GM18526 (cell line): Measurements from ENCODE around the gene NAALADL2.

Experiments
- POLR2A ChIP-seq: IDR thresholded peaks from 3 replicates; pipeline ENCODE4 v1.6.1; 2011; ENCODE audit not compliant: insufficient read length; ENCODE audit errors: extremely low read depth

The NAALADL2 gene

DNA sequence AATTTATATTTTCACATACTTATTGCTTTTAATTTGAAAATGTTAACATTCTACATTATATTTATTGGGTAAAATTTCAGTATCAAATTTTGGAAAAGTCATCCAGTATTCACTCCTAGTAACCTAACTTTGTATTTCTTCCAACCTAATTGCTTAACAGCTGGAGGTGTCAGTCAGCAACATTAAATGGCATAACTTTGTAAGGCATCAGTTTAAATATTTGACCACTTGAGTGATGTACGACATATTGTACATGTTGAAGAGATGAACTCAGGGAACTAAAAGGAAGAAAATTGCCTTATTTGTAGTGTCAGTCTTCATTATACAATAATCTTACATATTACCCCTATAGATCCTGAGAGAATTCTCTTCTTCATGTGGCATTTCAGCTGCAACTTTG is 326.8 kb downstream of the NAALADL2 start:
- no peak for TF ChIP-seq POLR2A

DNA sequence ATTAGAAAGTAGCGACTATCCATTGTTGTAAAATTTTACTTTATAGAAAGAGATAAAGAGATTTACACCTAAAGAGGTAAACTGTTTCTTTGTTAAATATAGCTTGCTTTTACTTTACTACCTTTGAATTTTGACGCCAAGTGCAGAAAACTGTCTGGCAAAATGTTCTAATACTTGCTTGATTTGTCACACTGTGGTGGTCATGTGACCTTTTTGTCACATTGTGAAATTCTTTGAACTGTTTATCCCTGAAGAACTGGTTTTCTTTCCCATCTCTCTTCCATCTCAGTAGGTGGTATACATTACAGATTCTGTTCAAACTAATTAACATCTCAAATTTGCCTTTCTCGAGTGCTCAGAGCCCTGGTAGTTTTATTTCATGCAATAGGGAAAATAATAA is 327.4 kb downstream of the NAALADL2 start:
- no peak for TF ChIP-seq POLR2A

DNA sequence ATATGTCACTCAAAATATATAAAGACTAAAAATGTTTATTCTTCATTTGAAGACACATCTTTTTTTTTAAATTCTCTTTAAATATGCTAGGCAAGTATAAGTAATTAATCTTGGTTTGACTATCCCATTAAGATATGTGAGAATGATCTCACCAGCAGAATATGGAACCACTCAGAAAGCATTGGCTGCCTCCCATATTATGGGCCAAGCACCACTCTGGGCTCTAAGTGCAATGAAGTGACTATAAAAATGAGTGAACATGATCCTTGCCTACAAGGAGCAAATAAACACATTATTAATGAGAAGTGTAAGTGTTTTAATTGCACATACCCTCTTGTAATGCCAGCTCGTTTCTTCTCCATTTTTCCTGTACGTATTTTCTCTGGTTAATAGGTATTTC is 328.5 kb downstream of the NAALADL2 start:
- no peak for TF ChIP-seq POLR2A

DNA sequence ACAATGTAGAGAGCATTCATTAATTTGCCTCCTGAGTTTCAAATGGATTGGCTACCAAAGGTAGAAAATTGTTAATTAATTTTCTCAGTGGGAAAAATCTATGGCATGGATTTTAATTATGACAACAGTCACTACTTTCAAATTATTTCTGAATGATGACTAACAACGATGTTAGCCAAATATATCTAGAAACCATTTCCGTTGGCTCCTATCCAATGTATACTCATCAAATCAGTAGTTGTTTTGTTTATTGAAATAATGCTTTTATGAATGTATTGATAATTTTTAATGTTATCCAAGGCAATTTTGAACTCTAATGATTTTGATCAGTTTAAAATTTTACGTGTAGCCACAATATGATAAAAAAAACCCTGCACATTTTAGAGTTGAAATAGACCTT is 333.4 kb downstream of the NAALADL2 start:
- no peak for TF ChIP-seq POLR2A

DNA sequence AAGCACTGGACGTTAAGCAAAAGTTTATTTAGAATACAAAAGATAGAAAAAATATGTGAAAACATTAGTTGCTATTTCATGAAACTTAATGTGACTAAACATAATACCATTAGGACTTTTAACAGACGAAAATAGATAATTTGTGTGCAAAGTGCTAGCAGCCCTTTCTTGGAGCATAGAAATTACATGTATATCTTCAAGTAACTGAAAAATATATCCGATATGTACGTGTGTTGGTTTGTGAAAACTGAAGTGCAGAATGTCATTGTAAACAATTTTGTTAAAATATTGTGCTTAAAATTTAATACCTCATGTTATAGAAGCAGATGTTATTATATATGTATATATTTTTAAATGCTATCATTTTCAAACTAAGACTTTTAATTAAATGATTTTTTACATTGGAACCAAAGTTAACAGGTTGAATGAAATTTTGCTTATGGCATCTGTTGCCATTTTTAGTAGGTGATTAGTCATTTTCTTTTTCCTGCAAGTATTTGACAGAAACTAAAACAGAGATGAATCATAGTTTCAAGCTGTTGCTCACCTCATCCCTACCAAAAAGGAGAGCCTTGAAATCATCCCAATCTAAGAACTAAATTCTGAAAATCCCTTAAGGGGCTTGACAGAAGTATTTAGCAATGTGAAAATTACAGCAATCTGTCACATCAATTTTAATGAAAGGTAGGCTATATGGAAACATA is 334.8 kb downstream of the NAALADL2 start:
- no peak for TF ChIP-seq POLR2A

DNA sequence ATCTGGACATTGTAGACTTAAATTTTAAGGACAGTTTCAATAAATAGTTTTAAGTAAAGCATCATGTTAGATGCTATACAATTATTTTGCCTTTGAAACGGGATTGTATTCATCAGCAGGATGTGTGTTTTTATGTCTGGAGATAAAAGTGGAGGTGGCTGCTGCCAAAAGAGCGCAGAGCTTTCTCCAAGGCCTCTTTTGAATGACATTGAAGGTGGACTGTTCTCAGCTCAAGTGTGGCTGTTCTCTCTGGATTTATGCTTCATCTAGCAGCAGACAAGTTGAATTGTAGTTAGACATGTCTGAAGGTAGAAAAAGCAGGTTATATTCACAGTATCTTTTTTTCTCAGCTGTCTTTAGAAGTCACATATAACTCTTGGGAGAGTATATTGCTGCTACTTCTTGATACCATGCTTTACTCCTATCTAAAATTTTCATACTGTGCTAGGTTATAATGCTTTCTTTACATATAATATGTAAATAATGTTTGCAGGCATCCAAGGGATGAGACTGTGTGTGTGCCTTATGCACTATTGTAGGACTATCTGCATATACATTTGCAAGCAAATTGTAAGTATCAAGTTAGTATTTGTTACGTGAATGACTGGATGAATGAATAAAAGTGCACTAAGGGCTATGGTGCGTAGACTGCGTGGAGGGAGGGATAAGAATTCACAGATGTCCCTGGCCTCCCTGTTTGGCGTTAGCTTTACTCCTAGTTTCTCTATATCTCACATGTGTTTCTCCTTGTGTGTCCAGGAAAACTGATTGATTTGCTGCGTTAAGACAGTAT is 340.1 kb downstream of the NAALADL2 start:
- TF ChIP-seq POLR2A: no peak

DNA sequence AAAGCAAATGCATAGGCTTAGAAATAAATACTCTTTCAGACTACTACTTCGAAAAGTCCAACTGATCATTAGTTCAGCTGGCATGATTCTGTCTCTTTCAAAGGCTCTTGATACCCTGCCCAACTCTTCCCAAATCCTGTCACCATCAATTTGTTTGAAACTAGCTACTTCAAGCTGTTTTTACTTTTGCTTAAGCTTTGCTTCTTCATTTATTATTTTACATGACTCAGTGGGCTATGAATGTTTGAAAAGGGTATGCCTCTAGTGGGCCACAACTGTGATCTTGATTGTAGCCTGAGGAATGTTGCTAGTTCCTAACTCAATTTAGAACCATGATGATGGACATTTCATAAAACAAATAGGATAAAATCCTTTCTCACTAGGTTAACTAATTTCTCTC is 340.8 kb downstream of the NAALADL2 start:
- no peak for TF ChIP-seq POLR2A

DNA sequence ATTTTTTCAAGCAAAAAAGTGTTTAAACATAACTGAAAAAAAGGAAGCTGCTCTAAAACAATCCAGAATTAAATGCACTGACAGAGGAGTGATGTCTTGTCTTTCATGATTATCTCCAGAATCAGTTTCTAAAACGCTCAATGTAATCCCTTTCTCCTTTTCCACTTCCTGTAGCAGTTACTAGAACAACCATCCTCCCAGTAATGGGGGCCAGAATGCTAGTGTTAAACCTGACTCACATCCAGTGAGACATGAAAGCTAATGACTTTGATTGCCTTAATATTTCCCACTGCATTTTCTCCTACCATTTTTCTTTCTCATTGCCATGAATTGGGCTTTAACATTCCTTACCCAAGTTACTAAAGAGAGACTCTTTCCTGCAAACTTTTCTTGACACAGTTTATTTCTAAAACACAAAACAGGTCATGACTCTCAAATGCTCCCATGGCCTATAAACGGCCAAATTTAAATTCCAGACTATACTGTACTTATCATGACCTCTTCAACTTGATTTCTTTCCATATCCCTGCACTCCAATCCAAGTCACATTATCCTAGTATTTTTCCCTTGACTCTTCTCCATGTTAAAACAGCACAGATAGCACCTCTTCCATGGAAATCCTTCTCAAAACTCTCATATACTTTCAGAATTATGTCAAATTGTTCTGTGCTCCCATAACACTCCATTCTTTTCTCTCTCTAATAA is 341.4 kb downstream of the NAALADL2 start:
- no peak for TF ChIP-seq POLR2A

DNA sequence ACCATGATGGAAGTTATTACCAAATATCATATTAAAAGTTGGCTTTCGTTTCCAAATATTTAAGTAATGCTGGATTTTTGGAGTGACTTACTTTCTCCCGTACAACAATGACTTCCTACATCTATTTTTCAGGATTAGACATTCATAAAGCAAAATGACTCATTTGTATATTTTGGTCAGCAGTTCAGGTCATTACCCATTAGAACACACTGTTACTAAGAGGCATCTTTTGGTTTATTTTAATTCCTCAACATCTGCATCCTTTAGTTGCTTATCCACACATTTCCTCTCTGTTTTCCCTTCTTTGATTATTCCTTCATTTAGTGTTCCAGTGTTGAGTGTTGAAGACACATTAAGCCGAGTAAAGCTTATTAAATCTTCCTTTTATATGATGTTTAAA is 348.2 kb downstream of the NAALADL2 start:
- no peak for TF ChIP-seq POLR2A

DNA sequence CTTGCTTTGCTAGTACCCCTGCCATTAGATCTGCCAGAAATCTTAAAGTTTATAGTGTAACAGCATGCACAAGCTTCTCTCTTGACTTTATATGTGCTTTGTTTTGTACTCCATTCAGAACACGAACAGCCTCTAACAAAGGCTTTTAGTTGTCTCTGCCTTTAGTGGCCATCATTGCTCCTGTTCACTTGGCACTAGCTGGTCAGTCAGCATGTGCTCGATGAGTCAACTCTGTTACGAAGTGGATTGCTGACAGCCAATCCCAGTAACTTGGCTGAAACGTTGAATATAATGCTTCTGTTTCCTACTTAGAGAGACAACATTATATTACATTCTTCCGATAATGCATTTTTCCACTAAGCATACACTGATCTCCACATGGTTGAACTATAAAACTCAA is 349.2 kb downstream of the NAALADL2 start:
- TF ChIP-seq POLR2A: no peak

DNA sequence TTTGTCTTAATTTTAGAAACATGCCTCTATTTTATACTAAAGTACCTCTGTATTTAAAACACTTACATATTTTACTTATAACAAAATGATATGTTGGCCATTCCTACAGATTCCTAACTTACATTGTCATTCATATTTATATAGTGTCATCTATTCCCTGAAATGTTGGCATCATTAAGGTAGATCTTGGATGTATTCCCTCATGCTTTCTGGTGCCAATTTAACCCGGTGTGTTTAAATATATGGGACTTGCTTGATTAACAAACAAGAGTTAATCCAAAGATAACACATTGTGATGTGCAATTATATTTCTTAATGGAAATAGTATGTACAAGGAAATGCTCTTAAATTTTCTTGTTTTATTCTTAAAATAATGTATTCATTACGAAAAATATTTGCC is 352.3 kb downstream of the NAALADL2 start:
- TF ChIP-seq POLR2A: no peak

DNA sequence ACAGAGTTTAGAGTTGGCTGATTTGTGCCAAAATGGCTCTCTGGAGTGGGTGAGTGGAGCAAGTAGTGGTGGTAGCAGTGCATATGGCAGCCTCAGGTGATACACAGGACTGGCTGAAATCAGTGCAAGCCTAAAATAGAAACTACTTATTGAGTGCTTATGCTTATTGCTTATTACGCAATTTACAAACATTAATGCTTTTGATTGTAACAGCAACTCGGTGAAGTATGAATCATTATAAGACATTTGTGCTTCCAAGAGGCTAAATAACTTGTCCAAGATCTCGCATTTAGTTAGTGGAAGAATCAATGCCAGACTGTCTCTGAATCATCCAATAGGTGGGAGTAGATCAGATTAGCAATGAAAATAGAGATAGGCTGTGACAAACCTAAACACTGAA is 353.8 kb downstream of the NAALADL2 start:
- TF ChIP-seq POLR2A: no peak

DNA sequence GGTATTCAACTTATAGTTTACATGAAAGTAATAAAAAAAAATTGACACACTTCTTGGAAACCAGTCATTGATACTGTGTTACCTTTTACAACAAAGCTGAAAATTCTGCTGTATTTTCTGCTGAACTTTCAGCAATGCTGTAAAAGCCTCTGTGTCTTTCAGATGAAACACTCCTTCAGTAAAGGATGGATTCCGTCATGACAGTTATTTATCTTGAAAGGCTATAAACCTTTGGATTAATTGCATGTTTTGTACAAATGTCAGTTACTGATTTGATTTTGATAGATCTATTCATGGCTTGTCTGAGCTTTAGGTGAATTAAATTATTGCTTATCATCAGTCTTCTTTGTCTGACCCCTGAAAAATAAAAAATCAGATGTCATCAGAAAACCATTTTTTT is 355.1 kb downstream of the NAALADL2 start:
- no peak for TF ChIP-seq POLR2A

DNA sequence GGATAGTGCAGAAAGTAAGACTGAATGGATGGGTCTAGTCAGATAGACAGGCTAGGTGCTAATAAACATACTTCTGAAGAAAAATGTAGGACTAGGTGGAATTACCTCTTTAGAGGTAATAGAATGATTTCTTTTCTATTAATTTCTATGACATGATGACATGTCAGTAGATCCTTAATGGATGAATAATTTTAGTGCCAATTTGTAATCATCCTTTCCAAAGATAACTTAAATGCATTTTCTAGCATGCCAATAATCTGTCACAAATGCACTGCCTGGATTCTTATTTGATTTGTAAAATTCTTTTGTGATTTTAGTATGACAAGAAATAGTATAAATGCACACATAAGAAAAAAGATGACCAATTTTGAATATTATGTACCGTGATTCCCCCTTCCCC is 356.7 kb downstream of the NAALADL2 start:
- no peak for TF ChIP-seq POLR2A

DNA sequence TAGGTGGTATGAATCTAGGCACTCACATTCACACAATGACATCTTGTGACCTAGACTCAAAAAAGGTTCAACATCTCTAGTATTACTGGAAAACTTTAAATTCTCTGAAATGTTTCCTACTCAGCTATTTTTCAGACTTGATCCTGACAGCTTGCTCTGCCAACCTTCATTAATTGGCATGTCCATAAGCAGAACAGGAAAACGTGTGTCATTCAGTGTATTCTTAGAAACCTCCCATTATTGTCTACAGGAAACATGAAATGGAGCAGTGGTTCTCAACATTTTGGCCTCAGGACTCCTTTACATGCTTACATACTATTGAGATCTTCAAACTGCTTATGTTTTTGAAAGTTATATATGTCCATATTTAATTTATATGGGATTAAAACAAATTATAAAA is 363.2 kb downstream of the NAALADL2 start:
- TF ChIP-seq POLR2A: no peak

DNA sequence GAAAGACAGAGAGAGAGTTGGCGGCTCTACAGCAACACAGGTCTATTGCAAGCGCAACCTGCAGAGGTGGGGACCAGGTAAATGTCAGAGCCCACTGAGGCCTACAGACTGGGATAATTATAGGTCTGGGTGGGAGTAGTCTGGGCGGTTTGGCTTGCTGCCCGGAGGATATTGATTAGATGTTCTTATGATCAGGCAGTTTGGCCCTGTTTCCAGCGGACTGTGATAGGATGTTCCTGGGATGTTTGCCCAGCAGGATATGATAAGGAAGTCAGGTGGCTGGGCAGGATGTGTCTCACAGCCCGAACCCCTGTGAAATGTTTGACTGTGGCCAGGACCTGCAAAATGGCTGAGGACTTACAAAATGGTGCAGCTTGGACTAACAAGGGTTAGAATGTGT is 364.9 kb downstream of the NAALADL2 start:
- TF ChIP-seq POLR2A: no peak
